Gastroesophageal sphincter (tissue), 4 donors: ENCODE data around the gene YPEL1. TPM values are rescaled to one million over a fixed set of nuclear protein-coding genes. Genes with fewer than 3 reads are reported as not detected.
A peak's percentile ranks its signal among the peaks of the same experiment; 100 is the strongest.

Experiments used
- ATAC-seq: fragments of 150-250 bp; one replicate; pipeline ENCODE4 v1.9.1; 2016; ENCODE audit warnings: mild to moderate bottlenecking, moderate library complexity
- H3K27ac ChIP-seq, 4 donors: fragments of 200-600 bp; sonication (generic) in 3 of 4; 1 replicate in 3 of 4; 2 replicates in 1 of 4; pipeline ENCODE4 v1.5.1; 2016 to 2019
- H3K27me3 ChIP-seq: fragments of 200-600 bp; sonication (generic); one replicate; pipeline ENCODE4 v1.5.1; 2019
- H3K36me3 ChIP-seq, 2 donors: fragments of 200-600 bp; sonication (generic); one replicate each; pipeline ENCODE4 v1.5.1; 2019; ENCODE audit warnings: control low read depth in 1 of 2
- H3K4me1 ChIP-seq, 3 donors: fragments of 200-600 bp; sonication (generic); 1 replicate in 2 of 3; 2 replicates in 1 of 3; pipeline ENCODE4 v1.5.1; 2016 to 2019; ENCODE audit warnings: control low read depth in 2 of 3
- H3K4me3 ChIP-seq, 2 donors: fragments of 200-600 bp; sonication (generic); one replicate each; pipeline ENCODE4 v1.5.1; 2019; ENCODE audit warnings: mild to moderate bottlenecking in 1 of 2, moderate library complexity in 1 of 2
- H3K9me3 ChIP-seq, 3 donors: fragments of 200-600 bp; sonication (generic); one replicate each; pipeline ENCODE4 v1.5.1; 2017 to 2019; ENCODE audit warnings: control low read depth in 2 of 3
- CTCF ChIP-seq, 4 experiments: fragments of 200-600 bp in 2 of 4; fragments of 450-650 bp in 2 of 4; sonication (generic) in 1 of 4; IDR thresholded peaks; one replicate each; pipeline ENCODE4 v1.5.1; 2017 to 2019; ENCODE audit warnings: antibody characterized with exemption in 4 of 4, mild to moderate bottlenecking in 2 of 4, moderate library complexity in 2 of 4
- EP300 ChIP-seq: sonication (generic); formaldehyde crosslinking; IDR thresholded peaks from one replicate; pipeline ENCODE4 v1.6.1; 2017; ENCODE audit warnings: antibody characterized with exemption, mild to moderate bottlenecking
- POLR2A ChIP-seq, 2 donors: fragments of 450-650 bp; IDR thresholded peaks; one replicate each; pipeline ENCODE4 v1.6.1; 2017; ENCODE audit warnings: antibody characterized with exemption in 2 of 2, mild to moderate bottlenecking in 2 of 2, moderate library complexity in 1 of 2
- POLR2AphosphoS5 ChIP-seq: sonication (generic); formaldehyde crosslinking; IDR thresholded peaks from one replicate; pipeline ENCODE4 v1.6.1; 2017; ENCODE audit warnings: antibody characterized with exemption
- WGBS, 2 donors: methylation state at CpG; one replicate each; pipeline ENCODE4 v1.1.5; 2018; ENCODE audit warnings: low coverage in 1 of 2; 5-methylcytosine and 5-hydroxymethylcytosine counted together
- total RNA-seq, 4 donors: library from RNA; depleted of rRNA; stranded (reverse); fragments of >200 nt; gene quantifications; one replicate each; pipeline ENCODE4 v1.1.0, GENCODE V29; 2016

The YPEL1 gene
- total RNA-seq, 4 donors from 2014 or later, result 11.6 to 23.1 (median 15.8) TPM

DNA sequence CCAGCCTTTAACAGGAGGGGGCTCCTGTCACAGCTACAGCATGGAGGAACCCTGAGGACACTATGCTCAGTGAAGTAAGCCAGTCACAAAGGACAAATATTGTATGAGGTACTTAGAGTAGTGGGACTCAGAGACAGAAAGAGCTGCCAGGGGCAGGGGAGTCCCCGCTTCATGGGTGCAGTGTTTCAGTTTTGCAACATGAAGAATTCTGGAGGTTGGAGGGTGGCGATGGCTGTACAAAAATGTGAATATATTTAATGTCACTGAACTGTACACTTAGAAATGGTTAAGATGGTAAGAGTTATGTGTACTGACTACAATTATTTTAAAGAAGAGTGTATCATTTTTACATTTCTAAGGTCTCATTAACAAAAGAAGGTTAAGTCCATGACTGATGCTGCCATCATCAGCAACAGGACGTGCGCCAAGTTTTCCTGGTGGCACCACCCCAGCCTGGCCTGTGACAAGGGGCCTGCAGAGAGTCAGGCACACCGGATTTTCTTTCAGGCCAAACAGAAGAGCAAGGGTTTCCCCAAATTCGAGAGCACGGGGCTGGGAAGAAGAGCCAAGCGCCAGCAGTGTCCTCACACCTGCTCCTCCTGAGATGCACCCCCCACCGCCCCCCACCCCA, 22.1 kb downstream of the YPEL1 start:
- Histone ChIP-seq H3K36me3 (peaks cover 0 to 19% of the 10 kb centered on the region in 2 donors), H3K4me1 (peaks cover 0 to 17% (median 7%) of the 10 kb centered on the region in 3 donors), H3K9me3 (no peaks in the 10 kb centered on the region), H3K27ac (peak overlapping the region in 2 of 4 donors; percentile 14 to 62), H3K27me3 (no peaks in the 10 kb centered on the region), H3K4me3 (peak overlapping the region in 1 of 2 donors; percentile 10)
- TF ChIP-seq CTCF (IDR thresholded peaks at IDR 0.05) (no peak), POLR2AphosphoS5 (no peak), EP300 (no peak), POLR2A (IDR thresholded peaks at IDR 0.05) (no peak)
- 43 to 50% methylated on average over 4 of the region's 9 CpGs for WGBS, 2 donors
- peak; percentile 38 for ATAC-seq

GRCh38 chr22:21712751-21713427, 22.7 kb downstream of the YPEL1 start:
- 4 to 9% methylated on average over 14 of the region's 14 CpGs for WGBS, 2 donors
- Histone ChIP-seq H3K27ac (peak overlapping the region in 2 of 4 donors; percentile 14 to 62), H3K36me3 (peaks cover 0 to 20% of the 10 kb centered on the region in 2 donors), H3K27me3 (no peaks in the 10 kb centered on the region), H3K9me3 (no peaks in the 10 kb centered on the region), H3K4me3 (peak overlapping the region in 1 of 2 donors; percentile 10), H3K4me1 (peaks cover 0 to 21% (median 7%) of the 10 kb centered on the region in 3 donors)
- no peak for TF ChIP-seq POLR2A (IDR thresholded peaks at IDR 0.05)
- no peak for TF ChIP-seq EP300
- TF ChIP-seq CTCF (IDR thresholded peaks at IDR 0.05), result peak in 3 of 4 experiments; percentile 81 to 87 (median 85)
- TF ChIP-seq POLR2AphosphoS5, result no peak
- peak; percentile 90 for ATAC-seq

GRCh38 chr22:21711851-21712250, 23.7 kb downstream of the YPEL1 start:
- no peaks in the 10 kb centered on the region for H3K9me3 ChIP-seq
- no peak overlapping the region for H3K27ac ChIP-seq
- H3K36me3 ChIP-seq, result peaks cover 0 to 22% of the 10 kb centered on the region in 2 donors
- H3K4me3 ChIP-seq, result no peak overlapping the region
- WGBS, 2 donors, result 81 to 100% methylated on average over 1 to 4 of the region's 4 CpGs
- ATAC-seq, result no peak
- no peak for TF ChIP-seq CTCF (IDR thresholded peaks at IDR 0.05)
- no peak for TF ChIP-seq POLR2AphosphoS5
- no peak for TF ChIP-seq POLR2A (IDR thresholded peaks at IDR 0.05)
- TF ChIP-seq EP300, result no peak
- no peaks in the 10 kb centered on the region for H3K27me3 ChIP-seq
- peaks cover 0 to 26% (median 7%) of the 10 kb centered on the region in 3 donors for H3K4me1 ChIP-seq

GRCh38 chr22:21710156-21710555, 25.4 kb downstream of the YPEL1 start:
- no peak for ATAC-seq
- TF ChIP-seq CTCF (IDR thresholded peaks at IDR 0.05) (no peak), POLR2A (IDR thresholded peaks at IDR 0.05) (no peak), POLR2AphosphoS5 (no peak), EP300 (no peak)
- Histone ChIP-seq H3K27ac (no peak overlapping the region), H3K4me3 (no peak overlapping the region), H3K36me3 (peaks cover 0 to 22% of the 10 kb centered on the region in 2 donors), H3K27me3 (no peaks in the 10 kb centered on the region), H3K9me3 (no peaks in the 10 kb centered on the region), H3K4me1 (peaks cover 0 to 26% (median 7%) of the 10 kb centered on the region in 3 donors)
- WGBS, 2 donors, result 72 to 83% methylated on average over 2 to 5 of the region's 7 CpGs
